Karpas-422 (cell line): Measurements from ENCODE around the gene TMEM238L. TPM values are rescaled to one million over a fixed set of nuclear protein-coding genes. Genes with fewer than 3 reads are reported as not detected.
A peak's percentile ranks its signal among the peaks of the same experiment; 100 is the strongest.

Experiments used
- DNase-seq: peaks from one replicate; pipeline ENCODE4 v3.0.0-alpha.2; 2015
- H2AFZ ChIP-seq: fragments of 200-600 bp; sonication (generic); 2 replicates; pipeline ENCODE4 v1.6.1; 2014; ENCODE audit warnings: antibody characterized with exemption, low read length, mixed read lengths
- H3K27ac ChIP-seq: fragments of 200-600 bp; sonication (generic); 2 replicates; pipeline ENCODE4 v1.5.1; 2014; ENCODE audit warnings: mild to moderate bottlenecking, low read length, moderate library complexity
- H3K27me3 ChIP-seq: fragments of 200-600 bp; sonication (generic); 2 replicates; pipeline ENCODE4 v1.6.1; 2014; ENCODE audit warnings: low read length, mixed read lengths
- H3K36me3 ChIP-seq: fragments of 200-600 bp; sonication (generic); 2 replicates; pipeline ENCODE4 v1.6.1; 2014; ENCODE audit warnings: low read length, mixed read lengths; ENCODE audit not compliant: insufficient read depth
- H3K4me1 ChIP-seq: fragments of 200-600 bp; sonication (generic); 2 replicates; pipeline ENCODE4 v1.6.1; 2014; ENCODE audit warnings: mild to moderate bottlenecking, low read length, mixed read lengths
- H3K4me2 ChIP-seq: fragments of 200-600 bp; sonication (generic); 2 replicates; pipeline ENCODE4 v1.6.1; 2014; ENCODE audit warnings: low read length, low read depth, mild to moderate bottlenecking; ENCODE audit not compliant: poor library complexity, severe bottlenecking
- H3K4me3 ChIP-seq: fragments of 200-600 bp; sonication (generic); 2 replicates; pipeline ENCODE4 v1.5.1; 2014; ENCODE audit warnings: mild to moderate bottlenecking, antibody characterized with exemption, low read length, mixed read lengths
- H3K79me2 ChIP-seq: fragments of 200-600 bp; sonication (generic); 2 replicates; pipeline ENCODE4 v1.6.1; 2014; ENCODE audit warnings: mild to moderate bottlenecking, low read length, mixed read lengths
- H3K9ac ChIP-seq: fragments of 200-600 bp; sonication (generic); 2 replicates; pipeline ENCODE4 v1.6.0; 2014; ENCODE audit warnings: low read length
- H3K9me2 ChIP-seq: fragments of 200-600 bp; sonication (generic), shearing (Covaris generic); replicated peaks from 2 replicates; pipeline ENCODE4 v1.6.0; 2014; ENCODE audit warnings: mild to moderate bottlenecking, low read length, moderate library complexity; ENCODE audit not compliant: insufficient read depth
- H3K9me3 ChIP-seq: fragments of 300-700, 200-600 bp; sonication (generic); 2 replicates; pipeline ENCODE4 v1.6.1; 2014; ENCODE audit warnings: low read length, mixed read lengths
- H4K20me1 ChIP-seq: fragments of 200-600 bp; sonication (generic); 2 replicates; pipeline ENCODE4 v1.6.1; 2014; ENCODE audit warnings: mild to moderate bottlenecking, antibody characterized with exemption, low read length, low read depth; ENCODE audit not compliant: insufficient read depth
- total RNA-seq: library from RNA; depleted of rRNA; stranded (reverse); fragments of >200 nt; shearing (Covaris generic); gene quantifications from 2 replicates; pipeline ENCODE4 v1.2.3, GENCODE V29; 2014; ENCODE audit warnings: low replicate concordance

The TMEM238L gene
- total RNA-seq, 1 experiment from 2014 or later = not detected

DNA sequence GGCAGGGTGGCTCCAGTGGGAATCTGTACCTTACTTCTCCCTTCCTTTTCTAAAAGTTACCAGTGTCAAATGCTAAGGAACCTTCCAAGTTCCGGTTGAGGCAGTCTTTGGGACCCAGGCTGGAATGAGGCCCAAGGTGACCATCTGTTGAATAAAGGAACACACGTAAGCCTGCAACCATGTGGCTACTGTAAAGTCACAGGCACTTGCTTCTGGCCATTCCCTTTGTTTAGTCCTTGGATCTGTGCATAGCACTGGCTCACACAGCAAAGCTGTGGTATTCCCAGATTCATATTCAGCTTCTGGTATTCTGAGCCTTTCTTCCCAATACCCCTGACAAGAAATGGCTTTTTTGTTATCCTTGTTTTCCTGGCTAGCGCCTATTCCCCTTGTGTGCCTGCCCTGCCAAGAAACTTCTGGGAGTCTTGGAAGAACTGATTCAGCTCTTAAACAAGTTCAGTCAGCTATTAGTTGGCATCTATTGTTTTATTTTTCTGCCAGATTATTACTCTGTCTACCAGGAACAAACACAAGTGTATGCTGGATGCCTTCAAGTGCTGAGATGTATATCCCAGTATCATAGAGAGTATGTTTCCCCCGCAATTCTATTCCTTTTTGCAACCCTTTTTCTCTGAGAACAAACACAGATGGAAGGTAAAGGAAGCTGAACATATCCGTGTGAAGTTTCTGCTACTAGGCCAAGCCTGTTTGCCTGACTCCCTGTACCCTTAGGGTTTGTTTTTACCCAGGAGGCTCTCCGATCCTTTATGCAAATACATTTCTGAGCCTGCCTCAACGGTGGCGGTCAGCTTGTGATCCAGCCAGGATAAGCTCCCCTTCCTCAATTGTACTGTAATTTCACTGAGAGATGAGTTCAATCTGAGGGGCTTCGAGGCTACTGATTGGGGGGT is 13.2 kb downstream of the TMEM238L start:
- no peaks in the 10 kb centered on the region for H3K9me3 ChIP-seq
- H3K27me3 ChIP-seq = no peaks in the 10 kb centered on the region
- H3K4me2 ChIP-seq = no peak overlapping the region
- H2AFZ ChIP-seq = no peak overlapping the region
- H3K36me3 ChIP-seq = no peaks in the 10 kb centered on the region
- H3K27ac ChIP-seq = no peak overlapping the region
- no peak overlapping the region for H3K9ac ChIP-seq
- no peaks in the 10 kb centered on the region for H4K20me1 ChIP-seq
- H3K4me3 ChIP-seq = no peak overlapping the region
- no peaks in the 10 kb centered on the region for H3K79me2 ChIP-seq
- no peaks in the 10 kb centered on the region for H3K9me2 ChIP-seq
- DNase-seq = peak; percentile 28
- H3K4me1 ChIP-seq = no peaks in the 10 kb centered on the region

DNA sequence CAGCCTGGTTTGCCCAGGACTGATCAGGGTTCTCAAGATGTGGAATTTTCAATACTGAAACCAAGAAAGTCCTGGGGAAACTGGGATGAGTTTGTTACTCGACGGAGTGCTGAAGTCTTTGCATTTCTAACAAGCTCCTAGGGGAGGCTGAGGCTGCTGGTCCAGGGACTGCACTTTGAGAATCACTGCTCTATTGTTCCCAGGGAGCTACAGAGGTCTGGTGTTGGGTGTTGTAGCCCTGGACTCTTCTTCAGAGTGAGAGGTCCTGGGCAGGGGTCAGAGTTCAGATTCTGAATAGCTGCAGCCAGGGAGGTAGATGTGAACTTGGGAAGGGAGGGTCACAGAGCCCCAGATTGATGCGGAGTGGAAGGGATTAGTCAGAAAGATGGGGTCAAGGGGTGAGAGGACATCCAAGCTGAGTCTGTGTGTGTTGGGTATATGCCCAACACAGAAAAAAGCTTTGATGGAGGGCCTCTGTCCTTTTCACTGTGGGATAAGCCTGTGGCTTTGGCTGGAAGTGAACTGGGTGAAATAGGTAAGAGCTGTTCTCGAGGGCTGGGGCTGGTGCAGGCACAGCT is 14.1 kb downstream of the TMEM238L start:
- no peaks in the 10 kb centered on the region for H3K9me3 ChIP-seq
- H4K20me1 ChIP-seq = no peaks in the 10 kb centered on the region
- no peaks in the 10 kb centered on the region for H3K4me1 ChIP-seq
- no peak overlapping the region for H3K4me2 ChIP-seq
- peak; percentile 11 for DNase-seq
- no peaks in the 10 kb centered on the region for H3K27me3 ChIP-seq
- H3K4me3 ChIP-seq = no peak overlapping the region
- no peak overlapping the region for H3K9ac ChIP-seq
- H3K36me3 ChIP-seq = no peaks in the 10 kb centered on the region
- no peak overlapping the region for H3K27ac ChIP-seq
- H2AFZ ChIP-seq = no peak overlapping the region
- no peaks in the 10 kb centered on the region for H3K79me2 ChIP-seq
- H3K9me2 ChIP-seq = no peaks in the 10 kb centered on the region

DNA sequence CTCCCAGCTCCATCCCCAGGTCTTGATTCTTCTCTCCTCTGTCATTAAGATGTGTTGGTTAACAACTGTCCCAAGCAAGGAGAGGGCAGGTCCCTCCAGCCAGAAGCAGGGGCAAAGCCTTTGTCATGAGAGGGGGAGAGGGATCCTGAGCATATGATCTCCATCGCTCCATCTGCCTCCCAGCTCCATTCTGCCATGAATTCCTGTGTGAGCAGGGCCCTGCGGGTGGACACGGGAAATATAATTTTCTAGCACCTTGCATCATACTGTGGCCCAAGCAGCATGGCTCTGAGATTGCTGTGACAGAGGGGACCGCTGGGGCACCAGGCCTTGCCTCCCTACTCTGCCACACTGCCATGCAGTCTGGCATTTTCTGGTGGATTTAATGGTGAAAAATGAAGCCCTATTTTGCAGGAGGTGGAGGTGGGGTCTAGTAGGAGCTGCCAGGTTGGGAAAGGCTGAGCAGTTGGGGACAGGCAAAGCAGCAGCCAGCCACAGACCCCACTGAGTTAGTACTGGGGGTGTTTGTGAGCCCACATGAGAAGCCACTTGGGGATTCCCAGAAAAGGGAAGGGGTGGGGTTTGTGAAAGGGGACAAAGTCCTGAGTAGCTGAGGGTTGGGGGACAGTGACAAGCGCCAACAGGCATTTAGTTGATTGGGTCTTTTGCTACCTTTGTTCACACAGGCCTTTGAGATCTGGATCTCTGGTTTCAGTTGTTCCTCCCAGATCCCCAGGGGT is 16.4 kb downstream of the TMEM238L start:
- Histone ChIP-seq H3K4me3 (no peak overlapping the region), H3K9ac (no peak overlapping the region), H3K27me3 (no peaks in the 10 kb centered on the region), H3K27ac (no peak overlapping the region), H3K4me1 (no peaks in the 10 kb centered on the region), H3K9me3 (no peaks in the 10 kb centered on the region), H3K4me2 (no peak overlapping the region), H2AFZ (no peak overlapping the region), H3K9me2 (no peaks in the 10 kb centered on the region), H3K79me2 (no peaks in the 10 kb centered on the region), H3K36me3 (no peaks in the 10 kb centered on the region), H4K20me1 (no peaks in the 10 kb centered on the region)
- peak; percentile 24 for DNase-seq

DNA sequence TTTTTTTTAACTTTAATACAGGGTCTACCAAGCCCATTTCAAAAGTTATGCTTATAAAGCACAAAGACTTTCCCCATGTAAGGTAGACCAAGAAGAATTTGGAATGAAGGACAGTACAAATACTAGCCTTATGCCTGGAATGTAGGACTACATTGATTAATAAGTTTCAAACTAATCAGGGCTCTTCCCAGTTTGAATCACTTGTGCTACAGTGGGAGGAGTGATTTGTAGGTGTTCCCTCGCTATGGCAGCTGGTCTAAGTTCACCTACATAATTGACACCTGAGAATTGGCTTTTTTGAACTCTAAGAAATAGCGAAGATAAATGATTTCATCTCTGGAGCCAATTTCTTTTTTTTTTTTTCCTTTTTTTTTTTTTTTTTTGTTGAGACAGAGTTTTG is 18.6 kb downstream of the TMEM238L start:
- H2AFZ ChIP-seq = no peak overlapping the region
- H3K27ac ChIP-seq = no peak overlapping the region
- no peak overlapping the region for H3K9ac ChIP-seq
- H3K36me3 ChIP-seq = no peaks in the 10 kb centered on the region
- H3K27me3 ChIP-seq = no peaks in the 10 kb centered on the region
- H3K4me3 ChIP-seq = no peak overlapping the region
- no peaks in the 10 kb centered on the region for H3K4me1 ChIP-seq
- H3K9me3 ChIP-seq = no peaks in the 10 kb centered on the region
- no peaks in the 10 kb centered on the region for H3K9me2 ChIP-seq
- no peaks in the 10 kb centered on the region for H4K20me1 ChIP-seq
- H3K4me2 ChIP-seq = no peak overlapping the region
- no peaks in the 10 kb centered on the region for H3K79me2 ChIP-seq
- no peak for DNase-seq

DNA sequence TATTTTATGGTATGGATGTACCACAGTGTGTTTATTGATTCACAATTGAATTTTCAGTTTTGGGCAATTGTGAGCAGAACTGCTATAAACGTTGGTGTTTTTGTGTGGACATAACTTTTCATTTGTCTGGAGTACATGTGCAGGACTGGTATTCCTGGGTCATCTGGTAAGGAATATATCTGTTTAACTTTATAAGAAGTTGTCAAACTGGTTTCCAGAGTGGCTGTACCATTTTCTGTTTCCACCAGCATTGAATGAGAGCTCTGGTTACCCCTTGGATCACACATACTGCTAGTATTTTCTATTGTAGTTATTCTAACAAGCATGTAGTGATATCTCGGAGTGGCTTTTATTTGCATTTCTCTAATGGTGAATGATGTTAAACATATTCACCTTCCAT is 24.3 kb downstream of the TMEM238L start:
- no peak overlapping the region for H2AFZ ChIP-seq
- H3K9ac ChIP-seq = no peak overlapping the region
- H3K4me3 ChIP-seq = no peak overlapping the region
- no peak overlapping the region for H3K27ac ChIP-seq
- DNase-seq = no peak
- no peaks in the 10 kb centered on the region for H4K20me1 ChIP-seq
- peaks cover 6% of the 10 kb centered on the region; the same call in 1 of the 2 replicates for H3K4me1 ChIP-seq
- no peaks in the 10 kb centered on the region for H3K79me2 ChIP-seq
- no peaks in the 10 kb centered on the region for H3K9me2 ChIP-seq
- no peak overlapping the region for H3K4me2 ChIP-seq
- no peaks in the 10 kb centered on the region for H3K36me3 ChIP-seq
- no peaks in the 10 kb centered on the region for H3K27me3 ChIP-seq
- no peaks in the 10 kb centered on the region for H3K9me3 ChIP-seq

DNA sequence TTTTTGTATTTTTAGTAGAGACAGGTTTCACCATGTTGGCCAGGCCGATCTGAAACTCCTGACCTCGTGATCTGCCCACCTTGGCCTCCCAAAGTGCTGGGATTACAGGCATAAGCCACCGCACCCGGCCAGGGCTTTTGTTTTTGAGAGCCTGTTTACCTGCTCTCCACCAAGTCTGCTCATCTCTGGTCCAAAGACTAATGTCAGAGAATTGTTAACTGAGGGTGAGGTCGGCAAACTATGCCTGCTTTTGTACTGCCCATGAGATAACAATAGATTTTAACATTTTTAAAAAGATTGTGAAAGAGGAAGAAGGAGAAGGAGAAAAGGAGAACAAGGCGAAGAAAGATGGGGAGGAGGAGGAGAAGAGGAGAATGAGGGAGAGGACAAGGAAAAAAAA is 26.0 kb downstream of the TMEM238L start:
- no peak overlapping the region for H3K4me2 ChIP-seq
- H3K9me2 ChIP-seq = no peaks in the 10 kb centered on the region
- peaks cover 6% of the 10 kb centered on the region; the same call in 1 of the 2 replicates for H3K4me1 ChIP-seq
- no peak overlapping the region for H3K9ac ChIP-seq
- DNase-seq = no peak
- no peak overlapping the region for H3K4me3 ChIP-seq
- no peaks in the 10 kb centered on the region for H3K79me2 ChIP-seq
- H3K36me3 ChIP-seq = no peaks in the 10 kb centered on the region
- H2AFZ ChIP-seq = no peak overlapping the region
- no peaks in the 10 kb centered on the region for H3K9me3 ChIP-seq
- H3K27ac ChIP-seq = no peak overlapping the region
- H4K20me1 ChIP-seq = no peaks in the 10 kb centered on the region
- no peaks in the 10 kb centered on the region for H3K27me3 ChIP-seq

DNA sequence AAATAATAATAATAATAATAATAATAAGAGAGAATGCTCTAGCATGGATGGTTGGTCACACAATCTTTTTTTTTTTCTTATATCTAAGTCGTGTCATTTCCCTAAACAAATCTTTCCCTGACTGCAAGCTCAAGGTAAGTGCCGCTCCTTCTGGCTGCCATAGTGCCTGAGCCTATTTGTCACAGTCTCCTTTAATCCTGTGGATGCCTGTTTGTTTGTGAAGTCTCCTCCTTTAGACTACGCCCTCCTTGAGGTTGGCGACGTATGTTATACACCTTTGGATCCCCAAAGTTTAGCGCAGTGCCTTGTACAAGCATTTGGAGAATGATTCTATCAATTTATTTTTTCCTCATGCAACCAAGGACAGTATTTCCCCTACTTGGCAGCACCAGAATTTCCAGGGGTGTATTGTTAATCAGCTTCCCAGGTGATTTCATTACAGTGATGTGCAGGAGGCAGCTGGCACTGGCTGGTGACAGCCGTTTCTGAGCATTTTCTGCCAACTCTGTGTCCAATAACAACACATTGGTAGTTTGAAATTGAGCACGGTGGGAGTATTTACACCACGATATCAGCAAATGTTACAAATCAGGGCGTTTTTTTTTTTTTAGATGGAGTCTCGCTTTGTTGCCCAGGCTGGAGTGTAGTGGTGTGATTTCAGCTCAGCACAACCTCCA is 26.6 kb downstream of the TMEM238L start:
- Histone ChIP-seq H3K4me2 (no peak overlapping the region), H2AFZ (no peak overlapping the region), H3K4me3 (no peak overlapping the region)

More for the DNA sequence above, 26.6 kb downstream of the TMEM238L start:
- DNase-seq = no peak
- peaks cover under 1% of the 10 kb centered on the region for H3K9me3 ChIP-seq
- H4K20me1 ChIP-seq = no peaks in the 10 kb centered on the region
- H3K9ac ChIP-seq = no peak overlapping the region
- H3K9me2 ChIP-seq = no peaks in the 10 kb centered on the region
- peaks cover 6% of the 10 kb centered on the region; the same call in 1 of the 2 replicates for H3K4me1 ChIP-seq
- H3K27ac ChIP-seq = no peak overlapping the region
- H3K27me3 ChIP-seq = no peaks in the 10 kb centered on the region
- no peaks in the 10 kb centered on the region for H3K79me2 ChIP-seq
- H3K36me3 ChIP-seq = no peaks in the 10 kb centered on the region
